HL-60 (cell line): Measurements from ENCODE around the gene SCMH1.

Experiments
- DNase-seq, 2 experiments: peaks; one replicate each; pipeline ENCODE4 v3.0.0-alpha.2; 2010 to 2020; ENCODE audit warnings: low read depth in 1 of 2, low spot score in 1 of 2
- H3K27ac ChIP-seq: fragments of 250-450 bp; sonication (Bioruptor Pico); replicated peaks from 2 replicates; pipeline ENCODE4 v1.5.1; 2020; ENCODE audit warnings: mild to moderate bottlenecking, moderate library complexity
- H3K27me3 ChIP-seq: fragments of 250-450 bp; sonication (Bioruptor Pico); 2 replicates; pipeline ENCODE4 v1.5.1; 2021; ENCODE audit warnings: mild to moderate bottlenecking, moderate library complexity; ENCODE audit not compliant: insufficient read depth, poor library complexity, severe bottlenecking
- H3K4me3 ChIP-seq: replicated peaks from 2 replicates; pipeline ENCODE4 v1.5.1; 2011; ENCODE audit warnings: mild to moderate bottlenecking, control low read depth, low read length; ENCODE audit not compliant: insufficient read depth
- CTCF ChIP-seq: IDR thresholded peaks from one replicate; pipeline ENCODE4 v1.5.1; 2011; ENCODE audit warnings: low read length, control low read depth, inconsistent platforms; ENCODE audit not compliant: insufficient read depth
- GABPA ChIP-seq: IDR thresholded peaks from 2 replicates; pipeline ENCODE4 v1.6.1; 2012; ENCODE audit warnings: low read depth
- POLR2AphosphoS5 ChIP-seq: IDR thresholded peaks from 2 replicates; pipeline ENCODE4 v1.6.1; 2012; ENCODE audit warnings: low read depth
- REST ChIP-seq: IDR thresholded peaks from 2 replicates; pipeline ENCODE4 v1.6.1; 2012; ENCODE audit warnings: low read depth; ENCODE audit not compliant: insufficient replicate concordance
- SPI1 ChIP-seq: IDR thresholded peaks from 2 replicates; pipeline ENCODE4 v1.6.1; 2012; ENCODE audit warnings: low read depth, mild to moderate bottlenecking, borderline replicate concordance

Gene SCMH1

DNA sequence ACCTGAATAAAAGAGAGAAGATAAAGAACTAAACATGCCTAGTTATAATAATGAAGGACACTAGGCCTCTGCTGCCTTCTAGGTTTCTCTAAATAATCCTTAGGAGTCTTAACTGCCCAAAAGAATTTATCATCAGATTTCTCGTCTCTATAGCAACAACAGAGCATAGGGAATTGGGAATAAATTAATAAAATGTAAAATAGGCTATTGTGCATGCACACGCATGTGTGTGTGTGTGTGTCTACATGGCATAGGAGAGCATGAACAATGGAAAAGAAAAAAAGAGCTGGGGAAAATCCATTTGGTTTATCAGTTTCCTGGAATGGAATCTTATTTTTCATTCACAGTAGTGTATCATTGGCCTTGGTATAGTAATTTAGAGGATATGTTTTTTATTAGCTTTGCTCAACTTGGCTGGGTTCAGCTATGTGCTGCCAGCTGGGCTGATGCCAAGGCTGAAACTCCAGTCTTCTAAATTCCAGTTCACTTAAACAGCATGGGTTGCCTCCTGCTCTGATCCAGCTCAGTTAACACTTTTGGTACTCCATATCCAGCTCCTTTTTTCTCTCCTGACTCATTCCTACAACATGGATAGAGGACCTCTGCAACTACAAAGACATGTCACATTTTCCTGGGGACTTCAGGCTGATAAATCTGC, 140.0 kb downstream of the SCMH1 start:
- DNase-seq: no peak
- Histone ChIP-seq H3K27me3 (no peaks in the 10 kb centered on the region), H3K27ac (no peak overlapping the region), H3K4me3 (no peak overlapping the region)
- TF ChIP-seq CTCF: no peak
- TF ChIP-seq SPI1: no peak
- no peak for TF ChIP-seq REST
- TF ChIP-seq POLR2AphosphoS5: no peak
- no peak for TF ChIP-seq GABPA

DNA sequence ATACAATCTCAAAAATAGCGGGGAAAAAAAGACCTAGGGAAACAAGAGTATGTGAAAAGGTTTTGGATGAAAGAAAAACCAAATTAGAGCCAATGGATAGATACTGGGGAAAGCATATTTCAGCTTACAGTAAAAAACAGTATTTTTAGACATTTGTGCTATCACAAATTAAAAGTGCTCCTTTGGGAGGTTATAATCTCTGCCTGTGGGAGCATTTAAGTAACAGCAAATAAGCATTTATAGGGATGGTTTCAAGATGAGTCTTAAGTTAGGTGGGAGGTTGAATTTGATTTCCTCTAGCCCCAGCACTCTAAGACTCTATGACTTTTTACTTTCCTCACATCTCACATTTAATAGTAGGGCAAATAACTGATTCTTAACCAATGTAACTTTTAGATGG, 141.0 kb downstream of the SCMH1 start:
- H3K27me3 ChIP-seq: no peaks in the 10 kb centered on the region
- no peak overlapping the region for H3K4me3 ChIP-seq
- DNase-seq: no peak
- no peak overlapping the region for H3K27ac ChIP-seq
- no peak for TF ChIP-seq SPI1
- no peak for TF ChIP-seq GABPA
- no peak for TF ChIP-seq REST
- no peak for TF ChIP-seq CTCF
- no peak for TF ChIP-seq POLR2AphosphoS5

DNA sequence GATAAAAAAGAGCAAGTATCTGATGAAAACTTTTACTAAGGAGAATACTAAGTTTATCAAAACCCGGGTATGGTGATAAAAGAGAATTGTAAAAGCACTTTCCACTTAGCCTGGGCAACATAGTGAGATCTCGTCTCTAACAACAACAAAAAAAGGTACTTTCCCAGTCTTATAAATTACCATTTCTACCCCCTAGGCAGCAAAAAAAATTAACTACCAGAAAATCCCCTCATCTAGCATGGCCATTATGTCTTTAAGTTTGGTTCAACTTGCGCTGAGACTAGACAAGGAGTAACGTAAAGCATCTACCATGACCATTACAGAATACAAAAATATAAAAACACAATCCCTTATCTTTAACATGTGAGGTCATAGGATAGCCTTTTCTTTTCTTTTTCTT, 141.9 kb downstream of the SCMH1 start:
- no peak overlapping the region for H3K27ac ChIP-seq
- H3K27me3 ChIP-seq: no peaks in the 10 kb centered on the region
- H3K4me3 ChIP-seq: no peak overlapping the region
- no peak for TF ChIP-seq SPI1
- no peak for TF ChIP-seq GABPA
- TF ChIP-seq POLR2AphosphoS5: no peak
- no peak for TF ChIP-seq REST
- no peak for TF ChIP-seq CTCF
- DNase-seq: no peak
